ENCODE measurements around the gene PAIP2B.
"Not testable (repeated sequence)": the region's sequence is repeated elsewhere in the genome, so short reads cannot be mapped to it uniquely, and the experiment has no call there.

PAIP2B gene

DNA sequence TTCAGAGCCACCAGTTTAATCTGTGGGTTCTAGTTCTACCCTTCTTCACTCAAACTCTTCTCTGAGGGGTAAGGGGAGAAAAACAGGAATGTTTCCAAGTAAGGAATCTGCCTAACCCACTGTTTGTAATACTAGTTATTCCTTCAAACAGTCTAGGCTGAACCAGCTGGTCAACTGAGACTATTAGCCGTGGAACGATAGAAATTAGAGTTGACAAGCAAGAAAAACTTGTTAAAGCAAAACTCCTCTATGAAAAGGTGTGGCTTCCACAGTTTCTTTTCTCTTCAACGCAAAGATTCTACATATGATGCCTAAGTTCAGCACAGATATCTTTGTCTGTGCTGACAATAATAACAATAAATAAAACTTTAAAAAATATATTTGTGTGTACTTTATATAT lies 11.5 kb downstream of the PAIP2B start:
- DNase-seq: no peak

- DNase-seq: no peak
These were observed 14.6 kb downstream of the PAIP2B start for GRCh38 chr2:71212336-71212735.

- DNase-seq: no peak
These were observed 16.6 kb downstream of the PAIP2B start for GRCh38 chr2:71210292-71210691.

DNA sequence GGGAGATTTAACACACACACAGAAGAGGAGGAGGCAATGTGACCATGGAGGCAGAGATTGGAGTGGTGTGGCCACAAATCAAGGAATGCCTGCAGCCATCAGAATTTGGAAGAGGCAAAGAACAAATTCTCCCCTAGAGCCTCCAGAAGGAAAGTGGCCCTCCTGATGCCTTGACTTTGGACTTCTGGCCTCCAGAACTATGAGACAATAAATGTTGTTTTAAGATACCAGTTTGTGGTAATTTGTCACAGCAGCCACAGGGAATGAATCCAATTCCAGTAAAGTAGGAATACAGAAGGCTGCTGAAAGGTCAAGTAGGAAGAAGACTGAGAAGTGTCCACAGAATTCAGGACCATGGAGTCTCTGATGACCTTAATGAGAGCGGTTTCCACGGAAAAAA lies 18.1 kb downstream of the PAIP2B start:
- DNase-seq: no peak

DNA sequence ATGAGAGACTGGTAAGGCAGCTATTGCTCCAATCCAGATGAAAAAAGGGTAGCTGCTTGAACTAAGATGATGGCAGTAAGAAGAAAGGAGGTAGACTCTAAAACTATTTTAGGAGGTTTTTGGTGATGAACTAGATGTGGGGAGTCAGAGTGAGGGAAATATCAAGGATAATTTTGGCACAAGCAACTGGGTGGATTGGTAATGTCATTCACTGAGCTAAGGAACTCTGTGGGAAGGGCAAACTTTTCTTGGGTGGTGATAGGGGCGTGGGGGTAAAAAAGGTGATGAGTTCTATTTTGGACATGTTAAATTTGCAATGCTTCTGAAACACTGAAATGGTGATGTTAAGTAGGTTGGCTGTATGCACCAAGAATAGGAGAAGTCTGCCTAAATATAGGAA lies 19.3 kb downstream of the PAIP2B start:
- DNase-seq: no peak

GRCh38 chr2:71206271-71206670 lies 20.6 kb downstream of the PAIP2B start:
- no peak for DNase-seq

DNA sequence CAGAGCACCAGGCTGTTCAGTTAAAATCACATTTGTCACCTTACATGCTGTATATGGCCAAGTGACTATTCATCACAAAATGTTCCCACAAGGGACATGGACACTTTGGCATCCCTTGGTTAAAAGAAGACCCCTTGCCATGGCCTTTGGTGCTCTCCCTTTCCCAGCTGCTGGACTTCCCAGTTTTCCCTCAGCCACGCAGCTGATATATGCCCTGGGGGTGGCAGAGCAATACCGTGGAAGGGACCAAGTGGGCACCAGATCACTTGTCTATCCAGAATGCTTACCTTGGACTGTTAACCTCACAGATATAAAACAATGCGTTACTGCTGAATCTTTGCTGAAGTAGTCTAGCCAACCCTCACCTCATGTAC lies 35.3 kb downstream of the PAIP2B start:
- no peak for DNase-seq

GRCh38 chr2:71190656-71191569 lies 36.0 kb downstream of the PAIP2B start:
- no peak for DNase-seq

DNA sequence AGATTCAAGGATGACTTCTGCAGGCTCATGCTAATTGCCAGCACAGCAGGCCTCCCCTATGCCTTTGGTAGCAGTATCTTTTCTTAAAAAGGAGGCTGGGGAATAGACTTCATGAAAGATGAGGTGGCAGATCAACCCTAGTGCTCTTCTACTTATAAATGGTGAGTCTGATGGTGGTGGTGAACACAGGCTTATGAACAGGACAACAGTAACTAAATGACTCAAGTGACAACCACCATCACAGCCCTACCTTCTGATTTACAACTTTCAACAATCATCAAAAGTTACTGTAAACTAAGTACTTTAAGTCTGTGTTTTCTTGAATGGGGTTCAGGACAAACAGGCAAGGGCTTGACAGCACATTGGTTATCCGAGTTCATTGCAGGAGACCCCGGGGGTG lies 39.3 kb downstream of the PAIP2B start:
- no peak for DNase-seq

GRCh38 chr2:71186973-71187372 lies 39.9 kb downstream of the PAIP2B start:
- DNase-seq: no peak

GRCh38 chr2:71183306-71184115 lies 43.4 kb downstream of the PAIP2B start:
- DNase-seq: not testable (repeated sequence)

DNA sequence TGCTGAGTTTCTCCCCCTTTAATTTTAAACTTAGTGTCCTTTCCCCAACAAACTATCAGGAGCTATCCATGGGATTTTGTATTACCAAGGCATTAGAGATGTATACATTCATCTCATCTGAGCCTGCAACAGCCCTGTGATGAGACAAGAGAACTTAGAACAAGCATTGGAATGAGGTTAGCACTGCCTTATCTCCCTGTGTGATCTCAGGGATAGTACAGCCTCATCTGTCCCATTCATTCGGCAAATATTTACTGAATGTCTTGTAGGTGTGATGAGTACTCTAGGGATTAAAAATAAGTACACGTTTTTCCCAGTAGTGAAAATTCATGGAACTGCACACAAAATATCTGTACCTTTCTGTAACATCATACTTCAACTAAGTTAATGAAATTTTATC lies 45.6 kb downstream of the PAIP2B start:
- no peak for DNase-seq

GRCh38 chr2:71178836-71179235 lies 48.1 kb downstream of the PAIP2B start:
- DNase-seq: peak in 1 of 2 experiments; percentile 42

GRCh38 chr2:71174207-71174606 lies 52.7 kb downstream of the PAIP2B start:
- no peak for DNase-seq

- no peak for DNase-seq
These were observed 53.8 kb downstream of the PAIP2B start for GRCh38 chr2:71173096-71173495.

- no peak for DNase-seq
These were observed 60.1 kb downstream of the PAIP2B start for GRCh38 chr2:71166812-71167211.

GRCh38 chr2:71157124-71157793 lies 69.6 kb downstream of the PAIP2B start:
- peak; percentile 3 to 34 for DNase-seq

- DNase-seq: no peak
These were observed 70.3 kb downstream of the PAIP2B start for GRCh38 chr2:71156573-71156972.

- DNase-seq: no peak
These were observed 71.1 kb downstream of the PAIP2B start for GRCh38 chr2:71155846-71156245.

GRCh38 chr2:71154798-71155197 lies 72.1 kb downstream of the PAIP2B start:
- no peak for DNase-seq

DNA sequence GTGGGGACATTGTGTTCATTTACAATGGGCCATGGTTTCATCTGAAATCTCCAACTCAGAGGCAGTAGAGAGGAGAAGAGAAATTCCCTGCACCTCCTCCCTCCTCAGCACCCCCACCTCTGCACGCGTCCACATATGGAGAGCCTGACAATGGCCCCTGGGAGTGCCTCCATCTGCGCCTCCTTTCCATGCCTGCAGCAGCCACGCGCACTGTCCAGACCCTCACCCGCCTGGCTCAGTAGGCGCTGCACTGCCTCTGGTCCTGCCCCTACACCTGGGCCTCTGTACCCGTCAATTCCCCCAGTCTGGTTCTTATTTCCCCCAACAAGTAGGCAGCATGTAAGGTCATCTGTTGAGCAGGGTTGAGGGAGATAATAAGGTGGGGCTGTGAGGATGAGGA lies 72.6 kb downstream of the PAIP2B start:
- DNase-seq: no peak

DNA sequence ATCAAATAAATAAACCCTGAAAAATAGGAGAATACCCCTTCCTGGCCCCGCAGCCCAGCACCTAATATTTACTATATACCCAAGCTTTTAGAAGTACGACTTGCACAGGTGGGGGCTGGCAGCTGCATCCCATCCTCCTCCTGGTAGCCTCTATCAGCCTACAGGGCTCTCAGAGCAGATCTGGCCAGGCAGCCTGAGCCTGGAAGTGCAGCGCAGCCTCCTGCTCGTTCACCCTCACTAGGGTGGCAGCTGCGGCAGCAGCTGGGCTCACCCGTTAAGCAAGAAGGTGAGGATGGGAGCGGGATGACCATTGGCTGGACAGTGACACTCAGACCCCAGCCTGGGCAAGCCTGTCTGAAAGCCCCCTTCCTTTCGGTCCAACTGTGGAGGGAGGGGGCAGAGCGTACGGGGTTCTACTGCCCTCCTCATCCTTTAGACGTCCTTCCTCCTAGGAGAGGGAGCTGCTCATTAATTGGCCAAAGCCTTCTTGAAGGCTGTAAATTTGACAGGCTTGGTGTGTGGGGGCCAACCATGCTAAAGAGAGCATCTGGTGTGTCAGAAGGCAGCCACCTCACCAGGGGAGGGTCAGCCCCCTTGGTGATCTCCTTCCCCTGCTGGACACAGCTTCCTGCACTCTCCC lies 73.2 kb downstream of the PAIP2B start:
- no peak for DNase-seq

GRCh38 chr2:71151620-71152019 lies 75.3 kb downstream of the PAIP2B start:
- no peak for DNase-seq
